Osteoblast (primary cell): ENCODE data around the gene TEKT2. TPM values are rescaled to one million over a fixed set of nuclear protein-coding genes. Genes with fewer than 3 reads are reported as not detected.

Source experiments
- DNase-seq: peaks from one replicate; pipeline ENCODE4 v3.0.0; 2011; ENCODE audit warnings: low spot score, mixed read lengths; ENCODE audit not compliant: insufficient read length; ENCODE audit errors: missing footprints
- H2AFZ ChIP-seq: 2 replicates; pipeline ENCODE4 v1.6.0; 2011; ENCODE audit warnings: mild to moderate bottlenecking, low read length
- H3K27ac ChIP-seq: 2 replicates; pipeline ENCODE4 v1.5.1; 2011; ENCODE audit warnings: mild to moderate bottlenecking, low read depth, low read length, moderate library complexity
- H3K27me3 ChIP-seq: 2 replicates; pipeline ENCODE4 v1.6.0; 2012; ENCODE audit warnings: mild to moderate bottlenecking, control low read depth, inconsistent platforms, low read length, moderate library complexity; ENCODE audit not compliant: insufficient read depth
- H3K36me3 ChIP-seq: 2 replicates; pipeline ENCODE4 v1.5.1; 2011; ENCODE audit warnings: mild to moderate bottlenecking, low read length, control low read depth, moderate library complexity; ENCODE audit not compliant: insufficient read depth
- H3K4me1 ChIP-seq: 2 replicates; pipeline ENCODE4 v1.5.1; 2011; ENCODE audit warnings: mild to moderate bottlenecking, low read length, control low read depth, moderate library complexity; ENCODE audit not compliant: insufficient read depth
- H3K4me2 ChIP-seq: 2 replicates; pipeline ENCODE4 v1.6.0; 2011; ENCODE audit warnings: mild to moderate bottlenecking, low read length; ENCODE audit not compliant: insufficient read depth
- H3K4me3 ChIP-seq: fragments of 200-600 bp; sonication (generic); 3 replicates; pipeline ENCODE4 v1.5.1; 2012; ENCODE audit warnings: mild to moderate bottlenecking, low read length, inconsistent platforms; ENCODE audit not compliant: insufficient read depth
- H3K79me2 ChIP-seq: 2 replicates; pipeline ENCODE4 v1.6.0; 2012; ENCODE audit warnings: mild to moderate bottlenecking, low read length, control low read depth, inconsistent platforms; ENCODE audit not compliant: insufficient read depth
- H3K9me3 ChIP-seq: 2 replicates; pipeline ENCODE4 v1.5.1; 2011; ENCODE audit warnings: low read depth, low read length, control low read depth
- H4K20me1 ChIP-seq: 2 replicates; pipeline ENCODE4 v1.6.0; 2012; ENCODE audit warnings: mild to moderate bottlenecking, low read length, control low read depth; ENCODE audit not compliant: insufficient read depth
- CTCF ChIP-seq: IDR thresholded peaks from 2 replicates; pipeline ENCODE4 v1.5.1; 2011; ENCODE audit warnings: mild to moderate bottlenecking, low read depth, low read length, moderate library complexity; ENCODE audit errors: extremely low read depth
- total RNA-seq: library from RNA; depleted of rRNA; stranded (reverse); fragments of >200 nt; gene quantifications from 2 replicates; pipeline ENCODE4 v1.2.3, GENCODE V29; 2012

Gene TEKT2
- total RNA-seq, 1 donor = not detected

- no peak for TF ChIP-seq CTCF
- no peak overlapping the region for H3K4me3 ChIP-seq
- H3K4me2 ChIP-seq = peak overlapping the region; percentile 36
- no peaks in the 10 kb centered on the region for H3K36me3 ChIP-seq
- peak; percentile 98 for DNase-seq
- H3K4me1 ChIP-seq = peaks cover 25% of the 10 kb centered on the region
- H3K9me3 ChIP-seq = no peaks in the 10 kb centered on the region
- H2AFZ ChIP-seq = no peak overlapping the region
- H3K27me3 ChIP-seq = peaks cover 12% of the 10 kb centered on the region
- no peaks in the 10 kb centered on the region for H3K79me2 ChIP-seq
- no peaks in the 10 kb centered on the region for H4K20me1 ChIP-seq
- peak overlapping the region; percentile 16 for H3K27ac ChIP-seq
Measured at GRCh38 chr1:36128126-36128904, 44.4 kb downstream of the TEKT2 start.

GRCh38 chr1:36128905-36129206 is 45.0 kb downstream of the TEKT2 start:
- H3K27me3 ChIP-seq = peaks cover 12% of the 10 kb centered on the region
- peak overlapping the region; percentile 16 for H3K27ac ChIP-seq
- peaks cover 27% of the 10 kb centered on the region for H3K4me1 ChIP-seq

GRCh38 chr1:36132029-36132428 is 48.1 kb downstream of the TEKT2 start:
- H3K36me3 ChIP-seq = peaks cover 3% of the 10 kb centered on the region
- DNase-seq = no peak
- H3K4me3 ChIP-seq = no peak overlapping the region
- no peak for TF ChIP-seq CTCF
- no peaks in the 10 kb centered on the region for H4K20me1 ChIP-seq
- H3K79me2 ChIP-seq = peaks cover under 1% of the 10 kb centered on the region
- H2AFZ ChIP-seq = no peak overlapping the region
- no peaks in the 10 kb centered on the region for H3K27me3 ChIP-seq
- H3K9me3 ChIP-seq = no peaks in the 10 kb centered on the region
- no peak overlapping the region for H3K27ac ChIP-seq
- H3K4me1 ChIP-seq = peaks cover 58% of the 10 kb centered on the region
- no peak overlapping the region for H3K4me2 ChIP-seq

More at GRCh38 chr1:36128905-36129206, 45.0 kb downstream of the TEKT2 start:
- Histone ChIP-seq H2AFZ (no peak overlapping the region), H3K4me3 (no peak overlapping the region), H3K9me3 (no peaks in the 10 kb centered on the region), H3K4me2 (peak overlapping the region; percentile 36), H3K79me2 (no peaks in the 10 kb centered on the region), H3K36me3 (no peaks in the 10 kb centered on the region), H4K20me1 (no peaks in the 10 kb centered on the region)
- no peak for TF ChIP-seq CTCF
- DNase-seq = no peak

GRCh38 chr1:36133484-36133883 is 49.6 kb downstream of the TEKT2 start:
- TF ChIP-seq CTCF = no peak
- H3K4me1 ChIP-seq = peaks cover 55% of the 10 kb centered on the region
- H3K79me2 ChIP-seq = peaks cover 15% of the 10 kb centered on the region
- no peaks in the 10 kb centered on the region for H3K9me3 ChIP-seq
- DNase-seq = peak; percentile 99
- H3K4me2 ChIP-seq = peak overlapping the region; percentile 6
- no peak overlapping the region for H3K4me3 ChIP-seq
- H2AFZ ChIP-seq = peak overlapping the region; percentile 68
- no peaks in the 10 kb centered on the region for H3K27me3 ChIP-seq
- peak overlapping the region; percentile 60 for H3K27ac ChIP-seq
- H3K36me3 ChIP-seq = peaks cover 15% of the 10 kb centered on the region
- H4K20me1 ChIP-seq = no peaks in the 10 kb centered on the region
